Activated CD8-positive, alpha-beta memory T cell treated with anti-CD3 and anti-CD28 coated beads, Interleukin-2, amount 50 U/mL, for 1 hour (primary cell): Measurements from ENCODE around the gene NRG3.
"Not testable (repeated sequence)": the region's sequence is repeated elsewhere in the genome, so short reads cannot be mapped to it uniquely, and the experiment has no call there.

Experiments used
- DNase-seq: peaks from one replicate; pipeline ENCODE4 v3.0.0-alpha.2; 2020; ENCODE audit errors: extremely low read depth

NRG3 gene

DNA sequence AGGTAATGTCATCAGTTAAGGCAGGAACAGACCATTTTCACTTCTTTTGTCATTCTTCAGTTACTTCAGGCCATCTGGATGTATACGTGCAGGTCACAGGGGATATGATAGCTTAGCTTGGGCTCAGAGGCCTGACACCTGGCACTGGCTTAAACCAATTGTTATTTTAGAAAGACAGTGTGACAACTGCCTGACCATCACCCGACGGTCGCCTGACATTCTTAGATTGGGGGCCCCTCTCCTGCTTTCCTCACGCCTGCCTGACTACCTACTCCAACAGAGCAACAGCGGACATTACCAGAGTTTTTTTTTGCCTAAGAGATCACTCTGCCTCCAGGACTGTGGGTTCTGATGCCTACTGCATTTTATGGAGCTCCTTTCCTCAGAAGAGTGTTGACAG is 803.5 kb downstream of the NRG3 start:
- not testable (repeated sequence) for DNase-seq

- DNase-seq = no peak
Observed at GRCh38 chr10:82680608-82681007, 805.6 kb downstream of the NRG3 start.

DNA sequence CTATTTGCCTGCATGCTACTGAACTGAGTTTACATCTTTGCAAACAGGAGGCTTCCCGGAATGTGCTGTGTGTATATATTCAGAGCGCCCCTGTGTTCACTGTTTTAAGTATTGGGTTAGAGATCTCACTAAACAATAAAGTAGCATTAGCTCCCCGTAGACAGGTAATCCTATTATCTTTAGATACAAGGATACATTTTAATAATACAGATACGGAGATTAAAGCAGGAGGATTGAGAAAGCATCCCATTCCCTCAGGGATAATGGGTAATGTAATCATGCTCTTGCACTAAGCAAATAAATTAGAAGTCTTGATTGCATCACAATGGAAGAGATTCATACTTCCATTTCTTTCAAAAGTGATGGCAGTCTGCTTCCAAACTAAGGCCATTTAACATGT is 809.0 kb downstream of the NRG3 start:
- DNase-seq = no peak

GRCh38 chr10:82685087-82685486 is 810.1 kb downstream of the NRG3 start:
- DNase-seq = no peak

- DNase-seq = no peak
Observed at GRCh38 chr10:82691211-82691610, 816.2 kb downstream of the NRG3 start.

GRCh38 chr10:82692458-82692857 is 817.5 kb downstream of the NRG3 start:
- DNase-seq = no peak

- no peak for DNase-seq
Observed at GRCh38 chr10:82721831-82722230, 846.8 kb downstream of the NRG3 start.

- no peak for DNase-seq
Observed at GRCh38 chr10:82722273-82722672, 847.3 kb downstream of the NRG3 start.

DNA sequence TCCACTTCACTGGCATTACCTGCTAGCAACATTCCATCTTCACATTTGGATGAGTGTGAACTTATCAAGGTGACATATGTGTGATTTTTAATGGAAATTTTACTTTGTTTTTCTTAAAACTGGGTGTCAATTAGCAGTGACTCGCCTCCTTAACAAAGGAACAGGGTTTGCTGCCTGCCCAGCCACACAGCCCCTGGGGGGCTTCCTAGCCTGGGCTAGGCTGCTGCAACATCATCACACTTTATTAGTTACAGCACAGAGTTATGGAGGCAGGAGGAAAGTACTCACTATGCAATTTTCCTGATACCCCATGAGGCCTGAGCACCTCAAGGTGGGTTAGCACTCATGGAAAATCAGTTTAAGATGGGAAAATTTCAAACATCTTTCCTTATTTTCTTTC is 861.3 kb downstream of the NRG3 start:
- no peak for DNase-seq

GRCh38 chr10:82737549-82737948 is 862.6 kb downstream of the NRG3 start:
- DNase-seq = no peak

DNA sequence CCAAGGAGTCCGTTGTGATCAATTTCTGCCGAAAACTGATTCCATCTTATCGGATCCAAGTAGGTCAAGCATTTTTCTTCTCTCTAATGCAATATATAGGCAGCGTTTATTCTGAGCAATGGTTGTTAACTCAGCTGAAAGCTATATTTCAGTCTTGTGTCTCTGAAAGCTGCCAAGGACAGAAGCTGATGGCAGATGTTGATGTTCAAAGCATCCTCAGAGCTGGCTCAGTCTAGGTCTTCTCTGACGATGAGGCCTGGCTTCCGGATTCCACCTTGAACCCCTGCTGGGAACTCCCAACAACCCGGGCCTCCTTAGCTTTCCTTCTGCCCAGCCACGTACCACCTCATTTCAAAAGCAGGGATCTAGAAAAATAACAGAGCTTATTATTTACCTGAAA is 863.6 kb downstream of the NRG3 start:
- no peak for DNase-seq

GRCh38 chr10:82742478-82742877 is 867.5 kb downstream of the NRG3 start:
- DNase-seq = no peak

- no peak for DNase-seq
Observed at GRCh38 chr10:82742898-82743297, 867.9 kb downstream of the NRG3 start.

GRCh38 chr10:82750538-82750937 is 875.5 kb downstream of the NRG3 start:
- DNase-seq = no peak

DNA sequence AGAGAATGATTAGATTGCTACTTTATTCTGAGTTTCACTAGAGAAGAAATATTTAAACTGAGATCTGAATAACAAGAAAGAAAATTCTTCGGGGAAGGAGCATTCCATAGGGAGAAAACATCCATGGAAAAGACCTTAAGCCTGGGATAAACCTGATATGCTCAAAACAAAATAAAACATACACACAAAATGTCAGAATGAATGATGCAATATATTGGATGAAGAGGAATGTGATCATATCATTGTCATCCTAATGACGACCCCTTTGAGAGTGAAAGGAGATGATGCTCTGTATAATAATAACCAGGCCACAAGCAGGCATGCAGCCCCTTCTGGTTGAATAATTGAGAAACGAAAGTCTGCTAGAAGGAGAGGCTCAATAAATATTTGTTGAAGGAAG is 882.4 kb downstream of the NRG3 start:
- DNase-seq = no peak

DNA sequence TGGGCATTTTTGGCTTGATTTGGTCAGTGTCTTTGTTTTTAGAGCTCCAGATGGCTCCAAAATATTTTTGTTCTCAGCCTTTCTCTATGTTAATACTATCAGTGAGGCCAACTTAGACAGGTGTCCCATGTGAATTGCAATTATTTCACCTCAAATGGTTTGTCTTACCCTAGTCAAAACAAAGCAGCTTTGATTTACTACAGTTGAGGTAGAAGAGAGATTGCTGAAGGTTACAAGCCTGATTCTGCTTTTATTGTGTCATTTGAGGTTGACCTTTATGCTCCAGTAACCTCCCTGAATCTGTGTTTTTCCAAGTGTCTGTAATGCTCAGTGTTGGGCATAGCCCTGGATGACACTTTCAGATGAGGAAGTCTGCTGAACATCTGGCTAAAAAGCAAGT is 882.9 kb downstream of the NRG3 start:
- no peak for DNase-seq

GRCh38 chr10:82759050-82759449 is 884.1 kb downstream of the NRG3 start:
- DNase-seq = no peak

DNA sequence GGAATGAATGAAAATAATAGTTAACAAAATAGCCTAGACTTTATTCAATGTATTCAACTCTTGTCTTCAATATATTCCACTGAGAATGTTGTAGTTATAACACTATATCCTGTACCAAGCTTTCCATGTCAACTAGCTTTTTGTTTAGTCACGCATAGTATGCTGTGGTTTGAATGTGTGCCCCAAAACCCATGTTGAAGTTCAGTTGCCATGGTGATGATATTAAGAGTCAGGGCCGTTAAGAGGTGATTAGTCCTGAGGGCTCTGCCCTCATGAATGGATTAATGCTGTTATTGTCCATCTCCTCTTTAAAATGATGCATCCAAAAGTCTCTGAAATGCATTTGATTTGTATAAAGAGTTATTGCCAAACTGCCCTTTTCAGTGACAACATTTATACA is 887.6 kb downstream of the NRG3 start:
- DNase-seq = no peak

DNA sequence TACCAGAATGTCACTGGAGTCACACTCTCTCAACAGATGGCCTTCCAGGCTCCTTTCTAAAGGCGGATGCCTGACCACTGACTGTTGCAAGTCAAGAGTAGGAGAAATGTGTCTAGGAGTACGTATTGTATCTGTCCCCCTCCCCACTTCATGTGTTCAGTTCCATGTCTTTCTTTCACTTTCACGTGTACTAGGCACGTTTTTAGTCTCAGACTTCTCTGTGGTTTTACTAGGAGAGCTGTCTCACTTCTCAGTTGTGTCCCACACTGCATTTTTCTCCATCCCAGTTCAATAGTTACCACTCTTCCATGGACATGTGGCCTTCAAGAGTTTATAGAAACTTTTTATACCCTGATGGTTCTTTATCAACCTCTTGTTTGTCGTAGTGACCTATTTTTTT is 893.0 kb downstream of the NRG3 start:
- DNase-seq = no peak

DNA sequence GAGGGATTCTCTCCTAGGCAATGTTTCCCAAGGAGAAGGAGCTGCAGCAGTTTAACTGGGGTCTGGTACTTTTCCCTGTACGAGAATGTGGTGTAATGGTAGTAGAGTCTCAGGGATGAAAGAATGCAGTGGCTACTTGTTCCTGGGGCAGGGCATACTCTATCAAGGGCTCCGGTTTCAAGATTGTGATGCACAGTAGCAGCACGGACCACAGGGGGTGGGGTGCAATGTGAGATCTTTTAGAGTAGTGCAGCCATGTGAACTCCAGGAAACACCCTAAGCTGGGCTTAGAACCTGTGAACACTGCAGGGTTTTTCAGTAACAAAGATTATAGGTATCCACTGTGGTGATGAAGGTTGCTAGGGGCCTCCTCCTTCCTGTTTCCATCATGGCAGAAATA is 903.9 kb downstream of the NRG3 start:
- DNase-seq = no peak

DNA sequence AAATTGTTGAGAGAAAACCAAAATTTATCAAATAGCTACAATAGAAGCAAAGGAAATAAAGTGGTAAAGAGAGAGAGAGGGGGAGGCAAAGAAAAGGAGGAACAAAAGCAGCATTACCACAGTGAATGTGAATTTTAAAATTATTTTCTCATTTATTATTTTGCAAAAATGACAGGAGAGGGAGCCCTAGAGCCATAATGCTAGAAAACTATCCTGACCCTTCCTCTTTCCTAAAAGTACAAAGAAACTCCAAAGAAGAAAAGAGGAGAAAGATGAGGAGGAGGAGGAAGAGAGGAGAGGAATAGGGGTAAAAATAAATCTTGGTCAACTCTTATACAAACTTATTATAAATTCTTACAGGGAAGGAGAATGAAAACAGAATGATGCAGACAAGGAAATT is 921.5 kb downstream of the NRG3 start:
- DNase-seq = no peak

DNA sequence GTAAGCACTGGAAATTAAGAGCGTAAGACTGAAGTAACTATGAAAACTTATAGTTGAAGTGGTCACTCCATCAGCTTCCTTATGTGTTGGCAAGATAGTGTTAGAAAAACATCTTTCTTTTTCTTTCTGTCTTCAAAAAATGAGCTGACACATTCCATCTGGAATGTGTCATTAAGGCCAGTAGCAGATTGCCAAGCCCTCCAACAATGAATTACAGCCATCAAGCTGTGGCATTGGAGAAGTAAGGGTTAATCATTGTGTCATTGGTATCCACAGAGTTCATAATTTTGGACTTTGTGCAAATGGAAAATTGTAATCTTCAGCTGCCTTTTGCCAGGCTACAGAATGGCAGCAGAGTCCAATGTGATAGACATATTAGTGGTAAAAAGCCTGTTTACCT is 926.3 kb downstream of the NRG3 start:
- no peak for DNase-seq

- no peak for DNase-seq
Observed at GRCh38 chr10:82811621-82812020, 936.6 kb downstream of the NRG3 start.

- no peak for DNase-seq
Observed at GRCh38 chr10:82813856-82814255, 938.9 kb downstream of the NRG3 start.

- no peak for DNase-seq
Observed at GRCh38 chr10:82814635-82815034, 939.6 kb downstream of the NRG3 start.
